Measurements from ENCODE around the gene TP53BP1.

DNA sequence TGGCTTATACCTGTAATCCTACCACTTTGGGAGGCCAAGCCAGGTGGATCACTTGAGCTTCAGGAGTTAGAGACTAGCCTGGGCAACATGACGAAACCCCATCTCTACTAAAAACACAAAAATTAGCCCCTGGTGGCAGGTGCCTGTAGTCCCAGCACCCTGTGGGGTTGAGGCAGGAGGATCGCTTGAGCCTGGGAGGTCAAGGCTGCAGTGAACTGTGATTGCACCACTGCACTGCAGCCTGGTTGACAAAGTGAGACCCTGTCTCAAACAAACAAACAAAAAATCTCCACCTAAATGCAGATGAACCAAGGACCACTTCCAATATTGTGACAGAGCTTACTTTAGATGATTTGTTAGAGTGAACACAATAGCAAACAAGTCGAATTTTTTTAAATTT, 53.7 kb downstream of the TP53BP1 start:
- no peak for TF ChIP-seq FOXA2 (IDR thresholded peaks at IDR 0.05)
- TF ChIP-seq, protein P1, sequence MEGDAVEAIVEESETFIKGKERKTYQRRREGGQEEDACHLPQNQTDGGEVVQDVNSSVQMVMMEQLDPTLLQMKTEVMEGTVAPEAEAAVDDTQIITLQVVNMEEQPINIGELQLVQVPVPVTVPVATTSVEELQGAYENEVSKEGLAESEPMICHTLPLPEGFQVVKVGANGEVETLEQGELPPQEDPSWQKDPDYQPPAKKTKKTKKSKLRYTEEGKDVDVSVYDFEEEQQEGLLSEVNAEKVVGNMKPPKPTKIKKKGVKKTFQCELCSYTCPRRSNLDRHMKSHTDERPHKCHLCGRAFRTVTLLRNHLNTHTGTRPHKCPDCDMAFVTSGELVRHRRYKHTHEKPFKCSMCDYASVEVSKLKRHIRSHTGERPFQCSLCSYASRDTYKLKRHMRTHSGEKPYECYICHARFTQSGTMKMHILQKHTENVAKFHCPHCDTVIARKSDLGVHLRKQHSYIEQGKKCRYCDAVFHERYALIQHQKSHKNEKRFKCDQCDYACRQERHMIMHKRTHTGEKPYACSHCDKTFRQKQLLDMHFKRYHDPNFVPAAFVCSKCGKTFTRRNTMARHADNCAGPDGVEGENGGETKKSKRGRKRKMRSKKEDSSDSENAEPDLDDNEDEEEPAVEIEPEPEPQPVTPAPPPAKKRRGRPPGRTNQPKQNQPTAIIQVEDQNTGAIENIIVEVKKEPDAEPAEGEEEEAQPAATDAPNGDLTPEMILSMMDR (IDR thresholded peaks at IDR 0.05; ENCODE audit: low read depth, low read length, missing input control), result no peak
- TF ChIP-seq, protein P2, sequence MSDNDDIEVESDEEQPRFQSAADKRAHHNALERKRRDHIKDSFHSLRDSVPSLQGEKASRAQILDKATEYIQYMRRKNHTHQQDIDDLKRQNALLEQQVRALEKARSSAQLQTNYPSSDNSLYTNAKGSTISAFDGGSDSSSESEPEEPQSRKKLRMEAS (IDR thresholded peaks at IDR 0.05), result no peak
- no peak for TF ChIP-seq EGR1 (IDR thresholded peaks at IDR 0.05; ENCODE audit: low read depth in 2 of 2)
- TF ChIP-seq RAD21 (IDR thresholded peaks at IDR 0.05), result no peak
- no peak for TF ChIP-seq TAF1 (conservative IDR thresholded peaks at IDR 0.05)
- TF ChIP-seq YY1 (IDR thresholded peaks at IDR 0.05), result no peak
- TF ChIP-seq, protein P3, sequence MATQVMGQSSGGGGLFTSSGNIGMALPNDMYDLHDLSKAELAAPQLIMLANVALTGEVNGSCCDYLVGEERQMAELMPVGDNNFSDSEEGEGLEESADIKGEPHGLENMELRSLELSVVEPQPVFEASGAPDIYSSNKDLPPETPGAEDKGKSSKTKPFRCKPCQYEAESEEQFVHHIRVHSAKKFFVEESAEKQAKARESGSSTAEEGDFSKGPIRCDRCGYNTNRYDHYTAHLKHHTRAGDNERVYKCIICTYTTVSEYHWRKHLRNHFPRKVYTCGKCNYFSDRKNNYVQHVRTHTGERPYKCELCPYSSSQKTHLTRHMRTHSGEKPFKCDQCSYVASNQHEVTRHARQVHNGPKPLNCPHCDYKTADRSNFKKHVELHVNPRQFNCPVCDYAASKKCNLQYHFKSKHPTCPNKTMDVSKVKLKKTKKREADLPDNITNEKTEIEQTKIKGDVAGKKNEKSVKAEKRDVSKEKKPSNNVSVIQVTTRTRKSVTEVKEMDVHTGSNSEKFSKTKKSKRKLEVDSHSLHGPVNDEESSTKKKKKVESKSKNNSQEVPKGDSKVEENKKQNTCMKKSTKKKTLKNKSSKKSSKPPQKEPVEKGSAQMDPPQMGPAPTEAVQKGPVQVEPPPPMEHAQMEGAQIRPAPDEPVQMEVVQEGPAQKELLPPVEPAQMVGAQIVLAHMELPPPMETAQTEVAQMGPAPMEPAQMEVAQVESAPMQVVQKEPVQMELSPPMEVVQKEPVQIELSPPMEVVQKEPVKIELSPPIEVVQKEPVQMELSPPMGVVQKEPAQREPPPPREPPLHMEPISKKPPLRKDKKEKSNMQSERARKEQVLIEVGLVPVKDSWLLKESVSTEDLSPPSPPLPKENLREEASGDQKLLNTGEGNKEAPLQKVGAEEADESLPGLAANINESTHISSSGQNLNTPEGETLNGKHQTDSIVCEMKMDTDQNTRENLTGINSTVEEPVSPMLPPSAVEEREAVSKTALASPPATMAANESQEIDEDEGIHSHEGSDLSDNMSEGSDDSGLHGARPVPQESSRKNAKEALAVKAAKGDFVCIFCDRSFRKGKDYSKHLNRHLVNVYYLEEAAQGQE (IDR thresholded peaks at IDR 0.05), result no peak
- TF ChIP-seq, protein P4, sequence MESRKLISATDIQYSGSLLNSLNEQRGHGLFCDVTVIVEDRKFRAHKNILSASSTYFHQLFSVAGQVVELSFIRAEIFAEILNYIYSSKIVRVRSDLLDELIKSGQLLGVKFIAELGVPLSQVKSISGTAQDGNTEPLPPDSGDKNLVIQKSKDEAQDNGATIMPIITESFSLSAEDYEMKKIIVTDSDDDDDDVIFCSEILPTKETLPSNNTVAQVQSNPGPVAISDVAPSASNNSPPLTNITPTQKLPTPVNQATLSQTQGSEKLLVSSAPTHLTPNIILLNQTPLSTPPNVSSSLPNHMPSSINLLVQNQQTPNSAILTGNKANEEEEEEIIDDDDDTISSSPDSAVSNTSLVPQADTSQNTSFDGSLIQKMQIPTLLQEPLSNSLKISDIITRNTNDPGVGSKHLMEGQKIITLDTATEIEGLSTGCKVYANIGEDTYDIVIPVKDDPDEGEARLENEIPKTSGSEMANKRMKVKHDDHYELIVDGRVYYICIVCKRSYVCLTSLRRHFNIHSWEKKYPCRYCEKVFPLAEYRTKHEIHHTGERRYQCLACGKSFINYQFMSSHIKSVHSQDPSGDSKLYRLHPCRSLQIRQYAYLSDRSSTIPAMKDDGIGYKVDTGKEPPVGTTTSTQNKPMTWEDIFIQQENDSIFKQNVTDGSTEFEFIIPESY (IDR thresholded peaks at IDR 0.05), result no peak
- TF ChIP-seq SP1 (IDR thresholded peaks at IDR 0.05), result no peak
